AML-193 (cell line): Measurements from ENCODE around the gene SLC17A5.
"Not testable (repeated sequence)": the region's sequence is repeated elsewhere in the genome, so short reads cannot be mapped to it uniquely, and the experiment has no call there.

Source experiments
- DNase-seq, 2 experiments: peaks; one replicate each; lab custom pipeline; 2025; lab: John Stamatoyannopoulos, UW

The SLC17A5 gene

GRCh38 chr6:73566486-73566871 is 87.3 kb downstream of the SLC17A5 start:
- not testable (repeated sequence) for DNase-seq

- no peak for DNase-seq
Observed at GRCh38 chr6:73565767-73566485, 87.9 kb downstream of the SLC17A5 start.

- DNase-seq, result no peak
Observed at GRCh38 chr6:73564578-73565345, 89.0 kb downstream of the SLC17A5 start.

GRCh38 chr6:73562558-73562957 is 91.2 kb downstream of the SLC17A5 start:
- no peak for DNase-seq

GRCh38 chr6:73560853-73561407 is 92.9 kb downstream of the SLC17A5 start:
- DNase-seq, result no peak

GRCh38 chr6:73560182-73560732 is 93.5 kb downstream of the SLC17A5 start:
- no peak for DNase-seq

- DNase-seq, result not testable (repeated sequence)
Observed at GRCh38 chr6:73559399-73559794, 94.4 kb downstream of the SLC17A5 start.

GRCh38 chr6:73558624-73559398 is 95.0 kb downstream of the SLC17A5 start:
- DNase-seq, result no peak

- no peak for DNase-seq
Observed at GRCh38 chr6:73556836-73557235, 97.0 kb downstream of the SLC17A5 start.

- DNase-seq, result not testable (repeated sequence)
Observed at GRCh38 chr6:73555380-73555949, 98.3 kb downstream of the SLC17A5 start.

- not testable (repeated sequence) for DNase-seq
Observed at GRCh38 chr6:73551115-73551514, 102.7 kb downstream of the SLC17A5 start.

- DNase-seq, result peak in 1 of 2 experiments; percentile 28
Observed at GRCh38 chr6:73548458-73549446, 105.0 kb downstream of the SLC17A5 start.

GRCh38 chr6:73547036-73547435 is 106.8 kb downstream of the SLC17A5 start:
- no peak for DNase-seq
